Caco-2 (cell line): Measurements from ENCODE around the gene PKD1. TPM values are rescaled to one million over a fixed set of nuclear protein-coding genes. Genes with fewer than 3 reads are reported as not detected.

ENCODE experiments used
- BruUV-seq: library from RNA; stranded (reverse); fragments of 400-500 nt; replicated peaks from 2 replicates; lab custom pipeline; 2021; lab: Mats Ljungman, UMichigan
- CTCF ChIA-PET: fragments of 300-600 bp; sonication (Branson Sonifier 250); formaldehyde crosslinking; loops from one replicate; lab custom pipeline; 2022; ENCODE audit warnings: antibody characterized with exemption; lab: Charles Lee
- POLR2A ChIA-PET: fragments of 300-600 bp; sonication (Branson Sonifier 250); formaldehyde crosslinking; loops from one replicate; lab custom pipeline; 2022; ENCODE audit warnings: antibody characterized with exemption; lab: Charles Lee
- DNase-seq, 2 experiments: peaks; one replicate each; pipeline versions ENCODE4 v3.0.0 to v3.0.0-alpha.2; 2020 to 2022
- H3K27me3 ChIP-seq: replicated peaks from 2 replicates; pipeline ENCODE4 v1.6.0; 2011; ENCODE audit warnings: low read length; ENCODE audit not compliant: control insufficient read depth, insufficient read depth
- H3K36me3 ChIP-seq: 2 replicates; pipeline ENCODE4 v1.5.1; 2011; ENCODE audit warnings: low read length; ENCODE audit not compliant: control insufficient read depth, insufficient read depth
- H3K4me1 ChIP-seq: fragments of 250-450 bp; sonication (Bioruptor Pico); 2 replicates; pipeline ENCODE4 v1.5.1; 2020; ENCODE audit warnings: mild to moderate bottlenecking
- H3K4me3 ChIP-seq: 2 replicates; pipeline ENCODE4 v1.5.1; 2011; ENCODE audit warnings: low read depth, mild to moderate bottlenecking, control low read depth, low read length
- H3K9me3 ChIP-seq: fragments of 250-450 bp; sonication (Bioruptor Pico); 2 replicates; pipeline ENCODE4 v1.5.1; 2020; ENCODE audit warnings: mild to moderate bottlenecking, moderate library complexity
- H3K27ac Mint-ChIP-seq: one replicate; pipeline ENCODE4 v1.8.0; 2022; ENCODE audit warnings: mixed read lengths; ENCODE audit not compliant: unreplicated experiment
- H3K27me3 Mint-ChIP-seq: one replicate; pipeline ENCODE4 v1.8.0; 2022; ENCODE audit warnings: mixed read lengths; ENCODE audit not compliant: insufficient read depth, unreplicated experiment
- H3K36me3 Mint-ChIP-seq: one replicate; pipeline ENCODE4 v1.8.0; 2022; ENCODE audit warnings: mild to moderate bottlenecking, mixed read lengths; ENCODE audit not compliant: insufficient read depth, unreplicated experiment
- H3K4me1 Mint-ChIP-seq: one replicate; pipeline ENCODE4 v1.8.0; 2022; ENCODE audit warnings: low read depth, mixed read lengths; ENCODE audit not compliant: unreplicated experiment
- H3K4me3 Mint-ChIP-seq: one replicate; pipeline ENCODE4 v1.8.0; 2022; ENCODE audit warnings: mild to moderate bottlenecking, moderate library complexity, mixed read lengths; ENCODE audit not compliant: unreplicated experiment
- H3K9me3 Mint-ChIP-seq: one replicate; pipeline ENCODE4 v1.8.0; 2022; ENCODE audit warnings: mixed read lengths; ENCODE audit not compliant: unreplicated experiment
- intact Hi-C: fragments of 100-400 bp; cut with micrococcal nuclease; formaldehyde crosslinking; loops from one replicate; pipeline ENCODE4 v1.10.0; 2022; ENCODE audit not compliant: unreplicated experiment
- total RNA-seq: library from RNA; stranded (reverse); gene quantifications from 2 replicates; pipeline ENCODE4 v1.2.3, GENCODE V29; 2022
- TF ChIP-seq, protein P1 (sequence below), 2 experiments: fragments of 200-600 bp in 1 of 2; IDR thresholded peaks; 1 replicate in 1 of 2; 2 replicates in 1 of 2; pipeline versions ENCODE4 v1.5.1 to v1.8.0; 2011 to 2022; ENCODE audit warnings: antibody characterized with exemption in 1 of 2, control low read depth in 1 of 2, inconsistent platforms in 1 of 2, low read depth in 1 of 2, low read length in 1 of 2, mild to moderate bottlenecking in 1 of 2, moderate library complexity in 1 of 2; ENCODE audit not compliant: insufficient read depth in 1 of 2, severe bottlenecking in 1 of 2, unreplicated experiment in 1 of 2

PKD1 gene
- total RNA-seq, 1 experiment from 2014 or later: 70.5 TPM

DNA sequence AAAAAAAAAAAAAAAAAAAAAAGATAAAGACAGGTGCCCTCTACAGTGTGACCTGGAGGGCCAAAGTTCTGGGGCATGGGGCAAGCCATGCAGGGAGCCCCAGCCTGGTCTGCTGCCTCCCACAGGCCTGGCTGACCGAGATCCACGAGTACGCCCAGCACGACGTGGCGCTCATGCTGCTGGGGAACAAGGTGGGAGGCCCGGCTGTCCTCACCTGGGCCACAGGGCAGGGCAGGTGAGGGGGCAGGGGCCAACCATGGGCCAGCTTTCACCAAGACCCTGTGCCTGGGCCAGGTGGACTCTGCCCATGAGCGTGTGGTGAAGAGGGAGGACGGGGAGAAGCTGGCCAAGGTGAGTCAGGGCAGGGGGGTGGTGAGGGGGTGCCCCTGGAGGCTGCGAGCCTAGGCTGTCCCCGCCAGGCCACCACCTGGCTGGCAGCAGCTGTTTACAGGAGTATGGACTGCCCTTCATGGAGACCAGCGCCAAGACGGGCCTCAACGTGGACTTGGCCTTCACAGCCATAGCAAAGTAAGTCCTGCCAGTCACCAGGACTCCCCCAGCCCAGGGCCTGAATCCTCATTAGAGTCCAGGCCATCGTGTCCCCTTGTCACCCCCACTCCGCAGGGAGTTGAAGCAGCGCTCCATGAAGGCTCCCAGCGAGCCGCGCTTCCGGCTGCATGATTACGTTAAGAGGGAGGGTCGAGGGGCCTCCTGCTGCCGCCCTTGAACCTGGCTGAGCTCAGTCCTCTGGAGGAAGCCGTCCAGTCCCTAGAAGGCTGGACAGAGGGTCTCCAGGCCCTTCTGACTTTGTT is 17.2 kb upstream of the PKD1 start:
- H3K36me3 ChIP-seq: peaks cover 8% of the 10 kb centered on the region
- BruUV-seq: no TSS peak
- H3K9me3 Mint-ChIP-seq: no peaks in the 10 kb centered on the region
- intact Hi-C loops: no loop called here
- H3K4me3 Mint-ChIP-seq: peak overlapping the region; percentile 80
- TF ChIP-seq, protein P1, sequence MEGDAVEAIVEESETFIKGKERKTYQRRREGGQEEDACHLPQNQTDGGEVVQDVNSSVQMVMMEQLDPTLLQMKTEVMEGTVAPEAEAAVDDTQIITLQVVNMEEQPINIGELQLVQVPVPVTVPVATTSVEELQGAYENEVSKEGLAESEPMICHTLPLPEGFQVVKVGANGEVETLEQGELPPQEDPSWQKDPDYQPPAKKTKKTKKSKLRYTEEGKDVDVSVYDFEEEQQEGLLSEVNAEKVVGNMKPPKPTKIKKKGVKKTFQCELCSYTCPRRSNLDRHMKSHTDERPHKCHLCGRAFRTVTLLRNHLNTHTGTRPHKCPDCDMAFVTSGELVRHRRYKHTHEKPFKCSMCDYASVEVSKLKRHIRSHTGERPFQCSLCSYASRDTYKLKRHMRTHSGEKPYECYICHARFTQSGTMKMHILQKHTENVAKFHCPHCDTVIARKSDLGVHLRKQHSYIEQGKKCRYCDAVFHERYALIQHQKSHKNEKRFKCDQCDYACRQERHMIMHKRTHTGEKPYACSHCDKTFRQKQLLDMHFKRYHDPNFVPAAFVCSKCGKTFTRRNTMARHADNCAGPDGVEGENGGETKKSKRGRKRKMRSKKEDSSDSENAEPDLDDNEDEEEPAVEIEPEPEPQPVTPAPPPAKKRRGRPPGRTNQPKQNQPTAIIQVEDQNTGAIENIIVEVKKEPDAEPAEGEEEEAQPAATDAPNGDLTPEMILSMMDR (IDR thresholded peaks at IDR 0.05; ENCODE audit: insufficient read depth in 1 of 2, low read depth in 1 of 2, low read length in 1 of 2, severe bottlenecking in 1 of 2, unreplicated experiment in 1 of 2): no peak
- POLR2A ChIA-PET: no interaction called here
- peak overlapping the region; percentile 96 for H3K27ac Mint-ChIP-seq
- H3K4me1 ChIP-seq: peaks cover 53% of the 10 kb centered on the region
- H3K27me3 ChIP-seq: no peaks in the 10 kb centered on the region
- H3K9me3 ChIP-seq: no peaks in the 10 kb centered on the region
- peaks cover 35% of the 10 kb centered on the region for H3K4me1 Mint-ChIP-seq
- CTCF ChIA-PET: interaction anchor here (0.6 kb wide), 1 partner anchor 322 kb away, joined by 4 read pairs; no protein-coding TSS in a partner anchor
- H3K4me3 ChIP-seq: peak overlapping the region; percentile 92
- H3K36me3 Mint-ChIP-seq: peaks cover 63% of the 10 kb centered on the region
- peaks cover 3% of the 10 kb centered on the region for H3K27me3 Mint-ChIP-seq
- no peak for DNase-seq

- H3K27me3 ChIP-seq: no peaks in the 10 kb centered on the region
- Mint-ChIP-seq H3K4me1 (peaks cover 20% of the 10 kb centered on the region), H3K4me3 (peak overlapping the region; percentile 35), H3K9me3 (no peaks in the 10 kb centered on the region), H3K36me3 (peaks cover 63% of the 10 kb centered on the region), H3K27ac (peak overlapping the region; percentile 36), H3K27me3 (peaks cover 3% of the 10 kb centered on the region)
- no TSS peak for BruUV-seq
- TF ChIP-seq, protein P1 (IDR thresholded peaks at IDR 0.05; ENCODE audit: insufficient read depth in 1 of 2, low read depth in 1 of 2, low read length in 1 of 2, severe bottlenecking in 1 of 2, unreplicated experiment in 1 of 2): no peak
- ChIA-PET POLR2A (no interaction called here), CTCF (interaction anchor here (0.9 to 1.2 kb wide), 3 partner anchors 11 to 100 kb away, joined by 3 to 4 read pairs (median 4); partner anchors contain the start of gene ECI1)
- no peak overlapping the region for H3K4me3 ChIP-seq
- intact Hi-C loops: no loop called here
- H3K36me3 ChIP-seq: peaks cover 8% of the 10 kb centered on the region
- no peak for DNase-seq
- no peaks in the 10 kb centered on the region for H3K9me3 ChIP-seq
- H3K4me1 ChIP-seq: peaks cover 40% of the 10 kb centered on the region
Measured at GRCh38 chr16:2151188-2152091, 15.7 kb upstream of the PKD1 start.
